GM12873 (cell line): ENCODE results near the gene ATCAY.

Experiments used
- CTCF ChIP-seq: IDR thresholded peaks from 2 replicates; pipeline ENCODE4 v1.5.1; 2012; ENCODE audit warnings: low read depth, mild to moderate bottlenecking, moderate library complexity, low read length, control low read depth; ENCODE audit not compliant: insufficient read depth; ENCODE audit errors: missing control alignments

Gene ATCAY

DNA sequence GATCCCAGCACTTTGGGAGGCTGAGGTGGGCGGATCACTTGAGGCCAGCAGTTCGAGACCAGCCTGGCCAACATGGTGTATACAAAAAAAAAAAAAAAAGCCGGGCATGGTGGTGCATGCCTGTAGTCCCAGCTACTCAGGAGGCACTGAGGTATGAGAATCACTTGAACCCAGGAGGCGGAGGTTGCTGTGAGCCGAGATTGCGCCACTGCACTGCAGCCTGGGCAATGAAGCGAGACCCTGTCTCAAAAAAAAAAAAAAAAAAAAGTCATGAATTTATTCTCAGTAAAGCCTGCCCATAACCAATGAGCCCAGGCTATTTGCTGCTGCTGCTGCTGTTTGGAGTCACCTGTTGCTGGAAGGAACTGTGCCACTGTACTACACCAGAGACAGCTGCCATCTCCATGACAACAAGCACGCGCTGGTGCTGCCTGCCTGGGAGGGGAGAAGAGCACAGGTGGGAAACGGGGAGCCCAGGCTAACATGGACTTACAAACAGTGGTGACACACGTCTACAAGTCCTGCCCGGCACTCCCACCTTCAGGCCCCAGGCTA lies 23.0 kb upstream of the ATCAY start:
- no peak for TF ChIP-seq CTCF

DNA sequence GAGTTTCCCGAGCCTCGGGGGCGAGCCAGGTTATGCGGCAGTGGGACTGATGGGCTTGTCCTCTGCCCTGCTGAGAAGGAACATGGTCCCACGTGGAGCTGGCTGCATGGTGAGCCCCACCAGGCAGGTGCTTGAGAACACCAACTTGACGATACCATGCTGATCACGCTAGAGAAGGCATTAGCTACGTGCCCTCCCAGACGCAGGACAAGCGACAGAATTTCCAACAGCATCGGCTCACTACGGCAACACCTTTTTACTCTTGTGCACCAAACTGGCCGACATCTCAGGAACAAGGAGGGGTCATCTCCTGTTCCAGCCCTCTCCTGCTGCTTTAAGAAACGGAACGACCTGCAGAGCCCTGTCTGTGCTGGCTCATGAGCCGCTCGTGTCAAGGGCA lies 20.0 kb upstream of the ATCAY start:
- no peak for TF ChIP-seq CTCF

DNA sequence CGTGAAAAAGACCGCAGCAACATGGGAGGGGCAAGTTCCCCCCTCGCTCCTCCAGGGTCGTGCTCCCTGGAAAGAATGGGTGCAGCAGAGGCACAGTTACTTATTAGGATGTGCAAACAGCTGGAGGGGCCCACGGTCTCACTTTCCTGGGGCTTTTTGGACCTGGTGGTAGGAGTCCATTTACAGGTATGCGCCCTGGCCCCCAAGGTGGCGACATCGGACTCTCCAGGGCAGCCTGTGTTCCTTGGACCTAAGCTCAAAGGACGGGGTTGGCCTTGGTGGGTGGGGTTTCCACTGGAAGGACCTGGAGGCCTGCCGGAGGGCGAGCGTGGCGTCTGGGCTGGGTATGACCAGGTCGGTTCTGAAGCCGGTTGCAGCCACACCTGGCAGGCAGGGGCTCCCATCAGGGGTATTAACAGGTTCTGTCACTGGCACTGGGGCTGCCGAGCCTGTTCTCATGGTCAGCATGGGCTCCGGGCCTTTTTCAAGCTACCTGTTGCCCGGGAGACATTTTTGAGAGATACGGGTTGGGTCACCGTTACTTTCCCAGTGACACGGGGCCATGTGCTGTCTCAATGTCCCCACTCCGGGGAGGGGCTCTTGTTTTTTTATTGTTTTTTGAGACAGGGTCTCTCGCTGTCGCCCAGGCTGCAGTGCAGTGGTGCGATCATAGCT lies 17.5 kb upstream of the ATCAY start:
- TF ChIP-seq CTCF, result no peak

DNA sequence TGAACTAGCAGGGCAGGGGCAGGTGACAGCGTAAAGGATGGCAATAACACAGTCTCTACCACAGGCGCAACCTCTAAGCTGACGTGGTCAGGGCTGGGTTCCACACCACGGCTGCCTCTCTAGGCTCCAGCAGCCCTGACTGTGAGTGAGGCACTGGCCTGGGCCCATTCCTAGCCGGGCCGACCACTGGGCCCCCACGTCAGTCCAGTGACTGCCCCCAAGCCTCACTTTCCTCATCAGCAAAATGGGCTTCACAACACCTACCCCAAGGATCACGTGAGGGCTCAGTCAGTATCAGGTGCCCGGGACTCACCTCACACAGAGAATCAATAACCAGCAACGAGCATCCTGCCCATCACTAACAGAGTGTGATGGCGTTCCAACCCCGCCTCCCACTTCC lies 16.8 kb upstream of the ATCAY start:
- TF ChIP-seq CTCF, result no peak

DNA sequence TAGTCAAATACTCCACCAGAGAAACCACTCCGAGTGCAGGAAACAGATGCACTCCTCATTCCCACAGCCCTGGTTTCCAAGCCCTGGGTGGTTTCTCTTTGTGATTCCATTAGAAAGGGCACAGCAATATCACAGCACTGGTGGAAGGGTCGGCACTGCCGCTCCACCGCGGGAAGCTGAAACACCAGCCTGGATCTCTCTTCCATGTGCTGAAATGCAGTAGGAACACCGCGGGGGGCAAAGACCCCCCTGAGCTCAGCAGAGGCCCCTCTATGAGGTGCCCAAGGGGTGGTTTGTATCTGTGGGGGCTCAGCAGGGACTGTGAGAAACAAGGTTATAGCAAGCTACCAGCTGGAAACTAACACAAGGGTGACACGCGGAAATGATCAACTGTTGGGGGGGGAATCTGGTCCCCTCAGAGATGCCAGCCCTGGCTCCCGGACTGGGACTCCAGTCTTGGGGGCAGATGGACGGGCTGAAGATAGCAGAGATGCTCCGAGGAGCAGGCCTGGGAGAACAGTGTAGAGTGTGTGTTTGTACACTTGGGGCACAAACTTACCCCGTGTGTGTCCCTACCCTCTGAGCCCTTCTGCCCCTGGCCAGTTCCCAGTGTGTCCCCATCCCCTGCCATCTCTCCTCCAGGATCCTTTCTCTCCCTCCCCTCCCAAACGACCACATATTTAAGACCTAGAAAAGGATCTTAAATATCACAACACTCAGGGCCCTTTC lies 13.4 kb upstream of the ATCAY start:
- TF ChIP-seq CTCF, result no peak

DNA sequence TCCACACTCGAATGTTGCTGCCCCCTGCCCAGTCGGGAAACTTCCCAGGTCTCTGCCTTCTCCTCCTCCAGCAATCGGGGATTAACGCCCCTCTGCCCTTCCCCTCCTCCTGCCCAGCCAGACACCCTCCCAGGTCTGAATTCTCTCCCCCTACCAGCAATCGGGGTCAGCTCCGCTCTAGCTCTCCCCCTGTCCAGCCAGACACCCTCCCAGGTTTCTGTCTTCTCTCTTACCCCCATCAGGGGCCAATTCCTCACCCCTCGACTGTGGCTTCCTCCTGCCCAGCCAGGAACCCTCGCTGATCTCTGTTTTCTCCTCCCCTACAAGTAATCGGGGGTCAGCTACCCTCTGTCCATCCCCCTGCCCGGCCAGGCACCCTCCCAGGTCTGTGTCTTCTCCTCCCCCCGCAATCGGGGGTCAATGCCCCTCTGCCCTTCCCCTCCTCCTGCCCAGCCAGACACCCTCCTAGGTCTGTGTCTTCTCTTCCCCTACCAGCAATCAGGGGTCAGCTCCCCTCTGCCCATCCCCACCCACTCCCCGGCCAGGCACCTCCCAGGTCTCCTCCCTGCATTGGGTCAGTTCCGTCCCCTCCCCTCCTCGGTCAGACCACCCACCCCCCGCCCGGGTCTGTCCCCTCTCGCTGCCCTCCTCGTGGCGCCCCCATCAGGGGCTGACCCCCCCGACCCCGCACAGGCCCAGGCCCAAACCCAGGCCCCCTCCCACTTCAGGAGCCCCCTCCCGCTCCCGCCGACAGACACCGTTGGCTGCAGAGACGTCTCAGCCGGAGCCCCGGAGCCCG lies 12.3 kb upstream of the ATCAY start:
- no peak for TF ChIP-seq CTCF

DNA sequence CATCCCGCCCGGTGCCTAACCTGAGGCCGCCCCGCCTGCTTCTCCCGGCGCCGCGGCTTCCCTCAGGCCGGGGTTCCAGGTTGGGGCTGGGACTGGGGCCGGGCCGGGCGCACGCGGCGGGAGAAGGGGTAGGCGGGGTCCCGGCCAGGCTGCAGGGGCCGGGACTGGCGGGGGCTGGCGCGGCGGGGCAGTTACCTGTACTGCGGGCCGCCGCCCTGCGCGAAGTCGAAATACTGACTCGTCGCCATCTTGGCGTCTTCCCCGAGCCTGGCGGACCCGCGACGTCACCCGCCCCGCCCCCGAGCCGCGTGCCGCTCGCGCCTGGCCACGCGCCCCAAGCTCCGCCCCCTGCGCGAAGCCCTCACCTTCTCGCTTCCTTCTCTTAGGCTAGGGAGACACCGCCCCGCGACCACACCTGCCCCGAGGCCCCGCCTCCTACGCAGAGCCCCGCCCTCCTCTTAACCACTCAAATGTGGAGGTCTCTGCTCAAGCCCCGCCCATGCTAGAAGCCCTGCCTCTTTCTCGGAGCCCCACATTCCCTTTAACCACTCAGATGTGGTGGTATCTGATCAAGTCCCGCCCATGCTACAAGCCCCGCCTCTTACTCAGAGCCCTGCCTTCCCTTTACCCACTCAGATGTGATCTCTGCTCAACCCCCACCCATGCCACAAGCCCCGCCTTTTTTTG lies 11.6 kb upstream of the ATCAY start, which contains the start of gene ZFR2:
TSS of gene ZFR2 (minus strand) at position 269 of the 687 bp plus-strand sequence. CDS start at position 248, 21 bp downstream.
- no peak for TF ChIP-seq CTCF
